HepG2 (cell line): Measurements from ENCODE around the gene RPL37. TPM values are rescaled to one million over a fixed set of nuclear protein-coding genes. Genes with fewer than 3 reads are reported as not detected.
"Not testable (repeated sequence)": the region's sequence is repeated elsewhere in the genome, so short reads cannot be mapped to it uniquely, and the experiment has no call there.

Experiments
- ATAC-seq: fragments of 200-7000 bp; cut with Tn5 transposase; 3 replicates; pipeline ENCODE4 v1.9.1; 2020; ENCODE audit warnings: mild to moderate bottlenecking, moderate library complexity
- BruUV-seq: library from RNA; stranded (reverse); fragments of 400-500 nt; replicated peaks from 2 replicates; lab custom pipeline; 2021; lab: Mats Ljungman, UMichigan
- CTCF ChIA-PET: fragments of 300-600 bp; formaldehyde crosslinking; extraction: SDS; loops from one replicate; lab custom pipeline; 2021; ENCODE audit warnings: low total read pairs, inconsistent platforms, low intra/inter-chr PET ratio; lab: Yijun Ruan, JAX
- POLR2A ChIA-PET: fragments of 350-600 bp; sonication (Branson Sonifier 250); formaldehyde crosslinking; loops from one replicate; lab custom pipeline; 2020; ENCODE audit warnings: antibody characterized with exemption, inconsistent platforms; lab: Yijun Ruan, JAX
- DNase-seq: peaks from one replicate; pipeline ENCODE4 v3.0.0-alpha.2; 2015; ENCODE audit warnings: low spot score
- FAIRE-seq: peaks from 3 replicates; lab custom pipeline; 2011; peaks lifted over from hg19 to GRCh38; lab: Jason Lieb, UNC
- H2AFZ ChIP-seq: one replicate; pipeline ENCODE4 v1.6.1; 2011; ENCODE audit warnings: low read length, inconsistent platforms
- H3K27ac ChIP-seq: fragments of 300-600 bp; 3 replicates; pipeline ENCODE4 v1.8.0; 2011; ENCODE audit warnings: mixed run types, mild to moderate bottlenecking, mixed read lengths, low read length, inconsistent platforms; ENCODE audit not compliant: insufficient read depth; ENCODE audit errors: extremely low read length
- H3K27me3 ChIP-seq, 2 experiments: fragments of 200-600 bp in 1 of 2; 2 replicates in 1 of 2; 3 replicates in 1 of 2; pipeline versions ENCODE4 v1.6.0 to v1.8.0; 2011; ENCODE audit warnings: low read length in 2 of 2, mild to moderate bottlenecking in 2 of 2, moderate library complexity in 2 of 2, inconsistent platforms in 1 of 2; ENCODE audit not compliant: insufficient read depth in 2 of 2, control insufficient read depth in 1 of 2
- H3K36me3 ChIP-seq, 2 experiments: fragments of 200-600 bp in 1 of 2; replicated peaks in 1 of 2; 2 replicates in 1 of 2; 3 replicates in 1 of 2; pipeline versions ENCODE4 v1.5.1 to v1.8.0; 2011; ENCODE audit warnings: low read length in 2 of 2, inconsistent platforms in 1 of 2; ENCODE audit not compliant: insufficient read depth in 2 of 2, control insufficient read depth in 1 of 2
- H3K4me1 ChIP-seq: 2 replicates; pipeline ENCODE4 v1.5.1; 2012; ENCODE audit warnings: low read length, inconsistent platforms; ENCODE audit not compliant: insufficient read depth
- H3K4me2 ChIP-seq: 2 replicates; pipeline ENCODE4 v1.6.0; 2011; ENCODE audit warnings: low read depth, low read length, inconsistent platforms
- H3K4me3 ChIP-seq, 3 experiments: fragments of 200-600 bp in 1 of 3; sonication (generic), shearing (Covaris generic) in 1 of 3; replicated peaks in 1 of 3; 2 replicates each; pipeline ENCODE4 v1.5.1; 2011 to 2016; ENCODE audit warnings: low read length in 3 of 3, inconsistent platforms in 2 of 3, low read depth in 2 of 3, mild to moderate bottlenecking in 2 of 3, control low read depth in 1 of 3, mixed read lengths in 1 of 3; ENCODE audit not compliant: insufficient read depth in 1 of 3
- H3K79me2 ChIP-seq: one replicate; pipeline ENCODE4 v1.6.1; 2011; ENCODE audit warnings: low read length, inconsistent platforms; ENCODE audit not compliant: insufficient read depth
- H3K9ac ChIP-seq: 2 replicates; pipeline ENCODE4 v1.6.0; 2011; ENCODE audit warnings: mild to moderate bottlenecking, low read depth, low read length, inconsistent platforms; ENCODE audit not compliant: insufficient read depth
- H3K9me3 ChIP-seq: 2 replicates; pipeline ENCODE4 v1.5.1; 2012; ENCODE audit warnings: mild to moderate bottlenecking, low read length
- H4K20me1 ChIP-seq: 2 replicates; pipeline ENCODE4 v1.6.0; 2011; ENCODE audit warnings: inconsistent platforms, mild to moderate bottlenecking, low read length, moderate library complexity; ENCODE audit not compliant: insufficient read depth
- ZMYM2 ChIP-seq: sonication (generic); formaldehyde crosslinking; IDR thresholded peaks from 2 replicates; pipeline ENCODE4 v1.8.0; 2022; ENCODE audit warnings: mild to moderate bottlenecking, missing genetic modification reagents
- ZNF121 ChIP-seq: sonication (generic); formaldehyde crosslinking; IDR thresholded peaks from 2 replicates; pipeline ENCODE4 v1.5.0; 2020; ENCODE audit warnings: mild to moderate bottlenecking, missing genetic modification reagents
- ZNF296 ChIP-seq: sonication (generic); formaldehyde crosslinking; conservative IDR thresholded peaks from 2 replicates; pipeline ENCODE4 v1.5.0; 2020; ENCODE audit warnings: mild to moderate bottlenecking, missing genetic modification reagents
- ZNF460 ChIP-seq: sonication (generic); formaldehyde crosslinking; IDR thresholded peaks from 2 replicates; pipeline ENCODE4 v1.5.1; 2020; ENCODE audit warnings: missing genetic modification reagents, mild to moderate bottlenecking, borderline replicate concordance
- WGBS: methylation state at CpG from one replicate; pipeline ENCODE4 v1.1.6; 2017; ENCODE audit warnings: low lambda C conversion rate; 5-methylcytosine and 5-hydroxymethylcytosine counted together
- in situ Hi-C: cut with HindIII; loops from 2 replicates; pipeline ENCODE4 v1.10.0; 2017; ENCODE audit warnings: low pct_unique_long_range_greater_than_20kb; ENCODE audit not compliant: extremely low pct_ligation_motif_present
- intact Hi-C: fragments of 100-400 bp; cut with micrococcal nuclease; formaldehyde crosslinking; loops from one replicate; pipeline ENCODE4 v1.10.0; 2022; ENCODE audit not compliant: unreplicated experiment
- polyA plus RNA-seq, 8 experiments: library from polyadenylated mRNA; depleted of rRNA in 3 of 8; stranded (reverse) in 7 of 8; unstranded in 1 of 8; fragments of >200 nt; fragmentation: Illumina TruSeq in 4 of 8; extraction: Trizol in 4 of 8; gene quantifications; 2 replicates each; pipeline versions ENCODE4 v1.2.1 to v1.2.3, GENCODE V29; 2011 to 2016; ENCODE audit warnings: low read depth in 4 of 8, missing spikeins in 1 of 8, mixed read lengths in 1 of 8; ENCODE audit not compliant: insufficient read depth in 1 of 8
- total RNA-seq, 5 experiments: library from RNA; depleted of rRNA; stranded (reverse); fragments of >200 nt; fragmentation: Illumina TruSeq; extraction: Trizol; gene quantifications; 2 replicates each; pipeline ENCODE4 v1.2.3, GENCODE V29; 2016; ENCODE audit warnings: low read depth in 1 of 5
- TF ChIP-seq, protein P1 (sequence below): sonication (generic); formaldehyde crosslinking; IDR thresholded peaks from 2 replicates; pipeline ENCODE4 v1.5.0; 2020; ENCODE audit warnings: mild to moderate bottlenecking, missing genetic modification reagents
- TF ChIP-seq, protein P2 (sequence below): sonication (generic); formaldehyde crosslinking; IDR thresholded peaks from 2 replicates; pipeline ENCODE4 v1.4.0; 2020; ENCODE audit warnings: mild to moderate bottlenecking, low read depth, missing genetic modification reagents
- TF ChIP-seq, protein P3 (sequence below): sonication (generic); formaldehyde crosslinking; IDR thresholded peaks from 2 replicates; pipeline ENCODE4 v1.5.0; 2020; ENCODE audit warnings: missing genetic modification reagents
- TF ChIP-seq, protein P4 (sequence below): sonication (generic); formaldehyde crosslinking; IDR thresholded peaks from 2 replicates; pipeline ENCODE4 v1.4.0; 2020; ENCODE audit warnings: missing genetic modification reagents, borderline replicate concordance

RPL37 gene
- total and polyA plus RNA-seq, 2 of the 13 experiments (the other 11 are each of a cell fraction or from before 2014, with no cell fraction given), result 1,981 to 3,367 TPM

DNA sequence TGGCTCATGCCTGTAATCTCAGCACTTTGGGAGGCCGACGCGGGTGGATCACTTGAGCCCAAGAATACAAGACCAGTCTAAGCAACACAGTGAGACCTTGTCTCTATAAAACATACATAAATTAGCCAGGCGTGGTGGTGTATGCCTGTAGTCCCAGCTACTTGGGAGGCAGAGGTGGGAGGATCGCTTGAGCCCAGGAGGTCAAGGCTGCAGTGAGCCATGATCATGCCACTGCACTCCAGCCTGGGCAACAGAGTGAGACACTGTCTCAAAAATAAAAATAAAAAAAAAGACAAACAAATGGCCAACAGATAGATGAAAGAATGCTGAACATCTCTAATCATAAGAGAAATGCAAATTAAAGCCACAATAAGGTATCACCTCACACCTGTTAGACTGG lies 46.1 kb downstream of the RPL37 start:
- H3K4me2 ChIP-seq, H2AFZ ChIP-seq, H3K9ac ChIP-seq, H4K20me1 ChIP-seq, in situ Hi-C loops, CTCF ChIA-PET, BruUV-seq, FAIRE-seq, POLR2A ChIA-PET, DNase-seq, H3K9me3 ChIP-seq, ATAC-seq, H3K36me3 ChIP-seq, H3K27me3 ChIP-seq, H3K4me3 ChIP-seq, H3K27ac ChIP-seq: not testable (repeated sequence)
- intact Hi-C loops, result loop anchor here (10.0 kb wide), 1 partner anchor 1714 kb away; the partner anchor contains the start of gene RICTOR
- Histone ChIP-seq H3K79me2 (peaks cover 95% of the 10 kb centered on the region), H3K4me1 (peaks cover 94% of the 10 kb centered on the region)
- 95% methylated on average over 5 of the region's 5 CpGs for WGBS
- TF ChIP-seq, protein P1, sequence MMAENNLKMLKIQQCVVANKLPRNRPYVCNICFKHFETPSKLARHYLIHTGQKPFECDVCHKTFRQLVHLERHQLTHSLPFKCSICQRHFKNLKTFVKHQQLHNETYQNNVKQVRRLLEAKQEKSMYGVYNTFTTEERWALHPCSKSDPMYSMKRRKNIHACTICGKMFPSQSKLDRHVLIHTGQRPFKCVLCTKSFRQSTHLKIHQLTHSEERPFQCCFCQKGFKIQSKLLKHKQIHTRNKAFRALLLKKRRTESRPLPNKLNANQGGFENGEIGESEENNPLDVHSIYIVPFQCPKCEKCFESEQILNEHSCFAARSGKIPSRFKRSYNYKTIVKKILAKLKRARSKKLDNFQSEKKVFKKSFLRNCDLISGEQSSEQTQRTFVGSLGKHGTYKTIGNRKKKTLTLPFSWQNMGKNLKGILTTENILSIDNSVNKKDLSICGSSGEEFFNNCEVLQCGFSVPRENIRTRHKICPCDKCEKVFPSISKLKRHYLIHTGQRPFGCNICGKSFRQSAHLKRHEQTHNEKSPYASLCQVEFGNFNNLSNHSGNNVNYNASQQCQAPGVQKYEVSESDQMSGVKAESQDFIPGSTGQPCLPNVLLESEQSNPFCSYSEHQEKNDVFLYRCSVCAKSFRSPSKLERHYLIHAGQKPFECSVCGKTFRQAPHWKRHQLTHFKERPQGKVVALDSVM, result peak; percentile 79
- TF ChIP-seq ZNF121 (CRISPR knock-in tag) (peak; percentile 88), ZNF460 (CRISPR knock-in tag) (peak; percentile 49; the same call in 1 of the 2 replicates), ZMYM2 (CRISPR knock-in tag) (0 out of 2 replicates have a peak, but pooled peaks have one; percentile 21)

DNA sequence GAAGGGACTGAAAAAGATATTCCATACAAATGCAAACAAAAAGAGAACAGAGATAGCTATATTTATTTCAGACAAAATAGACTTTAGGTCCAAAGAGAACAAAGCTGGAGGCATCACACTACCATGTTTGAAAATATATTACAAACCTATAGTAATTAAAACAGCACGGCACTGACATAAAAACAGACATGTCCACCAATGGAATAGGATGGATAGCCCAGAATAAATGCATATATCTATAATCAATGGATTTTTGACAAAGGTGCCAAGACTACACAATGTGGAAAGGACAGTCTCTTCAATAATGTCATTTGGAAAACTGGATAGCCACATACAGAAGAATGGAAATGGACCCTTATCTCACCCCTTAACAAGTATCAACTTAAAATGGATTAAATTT lies 47.0 kb downstream of the RPL37 start:
- CTCF ChIA-PET, result no interaction called here
- intact Hi-C loops (loop anchor here (10.0 kb wide), 1 partner anchor 1713 kb away; the partner anchor contains the start of gene RICTOR), in situ Hi-C loops (no loop called here)
- Histone ChIP-seq H3K4me1 (peaks cover 94% of the 10 kb centered on the region), H3K4me2 (0 out of 2 replicates have a peak overlapping the region, but pooled peaks have one; percentile 18), H3K27ac (peak overlapping the region; percentile 22), H3K9me3 (peaks cover 7% of the 10 kb centered on the region; the same call in 1 of the 2 replicates), H3K79me2 (peaks cover 95% of the 10 kb centered on the region), H2AFZ (no peak overlapping the region), H3K36me3 (peaks cover 0 to 7% of the 10 kb centered on the region in 2 experiments; a peak in 3 of 5 replicates), H4K20me1 (no peaks in the 10 kb centered on the region; the same call in 1 of the 2 replicates), H3K4me3 (no peak overlapping the region), H3K9ac (no peak overlapping the region), H3K27me3 (no peaks in the 10 kb centered on the region)
- no peak for FAIRE-seq
- ATAC-seq, result no peak
- BruUV-seq, result no TSS peak
- DNase-seq, result no peak
- POLR2A ChIA-PET, result interaction anchor here (2.2 kb wide), 1 partner anchor 10 kb away, joined by 8 read pairs; the partner anchor contains the start of gene PRKAA1
- 93% methylated on average over 1 of the region's 1 CpG for WGBS
- TF ChIP-seq, protein P2, sequence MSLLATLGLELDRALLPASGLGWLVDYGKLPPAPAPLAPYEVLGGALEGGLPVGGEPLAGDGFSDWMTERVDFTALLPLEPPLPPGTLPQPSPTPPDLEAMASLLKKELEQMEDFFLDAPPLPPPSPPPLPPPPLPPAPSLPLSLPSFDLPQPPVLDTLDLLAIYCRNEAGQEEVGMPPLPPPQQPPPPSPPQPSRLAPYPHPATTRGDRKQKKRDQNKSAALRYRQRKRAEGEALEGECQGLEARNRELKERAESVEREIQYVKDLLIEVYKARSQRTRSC (CRISPR knock-in tag), result no peak
- TF ChIP-seq, protein P3, sequence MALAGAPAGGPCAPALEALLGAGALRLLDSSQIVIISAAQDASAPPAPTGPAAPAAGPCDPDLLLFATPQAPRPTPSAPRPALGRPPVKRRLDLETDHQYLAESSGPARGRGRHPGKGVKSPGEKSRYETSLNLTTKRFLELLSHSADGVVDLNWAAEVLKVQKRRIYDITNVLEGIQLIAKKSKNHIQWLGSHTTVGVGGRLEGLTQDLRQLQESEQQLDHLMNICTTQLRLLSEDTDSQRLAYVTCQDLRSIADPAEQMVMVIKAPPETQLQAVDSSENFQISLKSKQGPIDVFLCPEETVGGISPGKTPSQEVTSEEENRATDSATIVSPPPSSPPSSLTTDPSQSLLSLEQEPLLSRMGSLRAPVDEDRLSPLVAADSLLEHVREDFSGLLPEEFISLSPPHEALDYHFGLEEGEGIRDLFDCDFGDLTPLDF (CRISPR knock-in tag), result no peak
- TF ChIP-seq, protein P4, sequence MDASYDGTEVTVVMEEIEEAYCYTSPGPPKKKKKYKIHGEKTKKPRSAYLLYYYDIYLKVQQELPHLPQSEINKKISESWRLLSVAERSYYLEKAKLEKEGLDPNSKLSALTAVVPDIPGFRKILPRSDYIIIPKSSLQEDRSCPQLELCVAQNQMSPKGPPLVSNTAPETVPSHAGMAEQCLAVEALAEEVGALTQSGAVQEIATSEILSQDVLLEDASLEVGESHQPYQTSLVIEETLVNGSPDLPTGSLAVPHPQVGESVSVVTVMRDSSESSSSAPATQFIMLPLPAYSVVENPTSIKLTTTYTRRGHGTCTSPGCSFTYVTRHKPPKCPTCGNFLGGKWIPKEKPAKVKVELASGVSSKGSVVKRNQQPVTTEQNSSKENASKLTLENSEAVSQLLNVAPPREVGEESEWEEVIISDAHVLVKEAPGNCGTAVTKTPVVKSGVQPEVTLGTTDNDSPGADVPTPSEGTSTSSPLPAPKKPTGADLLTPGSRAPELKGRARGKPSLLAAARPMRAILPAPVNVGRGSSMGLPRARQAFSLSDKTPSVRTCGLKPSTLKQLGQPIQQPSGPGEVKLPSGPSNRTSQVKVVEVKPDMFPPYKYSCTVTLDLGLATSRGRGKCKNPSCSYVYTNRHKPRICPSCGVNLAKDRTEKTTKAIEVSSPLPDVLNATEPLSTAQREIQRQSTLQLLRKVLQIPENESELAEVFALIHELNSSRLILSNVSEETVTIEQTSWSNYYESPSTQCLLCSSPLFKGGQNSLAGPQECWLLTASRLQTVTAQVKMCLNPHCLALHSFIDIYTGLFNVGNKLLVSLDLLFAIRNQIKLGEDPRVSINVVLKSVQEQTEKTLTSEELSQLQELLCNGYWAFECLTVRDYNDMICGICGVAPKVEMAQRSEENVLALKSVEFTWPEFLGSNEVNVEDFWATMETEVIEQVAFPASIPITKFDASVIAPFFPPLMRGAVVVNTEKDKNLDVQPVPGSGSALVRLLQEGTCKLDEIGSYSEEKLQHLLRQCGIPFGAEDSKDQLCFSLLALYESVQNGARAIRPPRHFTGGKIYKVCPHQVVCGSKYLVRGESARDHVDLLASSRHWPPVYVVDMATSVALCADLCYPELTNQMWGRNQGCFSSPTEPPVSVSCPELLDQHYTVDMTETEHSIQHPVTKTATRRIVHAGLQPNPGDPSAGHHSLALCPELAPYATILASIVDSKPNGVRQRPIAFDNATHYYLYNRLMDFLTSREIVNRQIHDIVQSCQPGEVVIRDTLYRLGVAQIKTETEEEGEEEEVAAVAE (CRISPR knock-in tag), result no peak
- no peak for TF ChIP-seq ZNF296 (CRISPR knock-in tag)
